DOHH2 (cell line): Measurements from ENCODE around the gene ABLIM1.

Experiments used
- H3F3A ChIP-seq: fragments of 200-600 bp; sonication (generic), shearing (Covaris generic); 2 replicates; pipeline ENCODE4 v1.6.0; 2016; ENCODE audit warnings: antibody characterized with exemption, mild to moderate bottlenecking; ENCODE audit not compliant: control insufficient read depth, insufficient read depth
- H3K27ac ChIP-seq: fragments of 200-600 bp; sonication (generic); 2 replicates; pipeline ENCODE4 v1.5.1; 2014; ENCODE audit warnings: low read depth, mild to moderate bottlenecking, low read length, moderate library complexity
- H3K27me3 ChIP-seq: fragments of 200-600 bp; sonication (generic); 2 replicates; pipeline ENCODE4 v1.6.1; 2014; ENCODE audit warnings: mild to moderate bottlenecking, low read length, mixed read lengths; ENCODE audit not compliant: control insufficient read depth
- H3K36me3 ChIP-seq: fragments of 200-600 bp; sonication (generic); 2 replicates; pipeline ENCODE4 v1.6.1; 2014; ENCODE audit warnings: mild to moderate bottlenecking, low read length, moderate library complexity, mixed read lengths; ENCODE audit not compliant: control insufficient read depth
- H3K4me1 ChIP-seq: fragments of 200-600 bp; sonication (generic); 2 replicates; pipeline ENCODE4 v1.6.1; 2014; ENCODE audit warnings: mild to moderate bottlenecking, low read length, mixed read lengths; ENCODE audit not compliant: control insufficient read depth
- H3K4me2 ChIP-seq: fragments of 200-600 bp; sonication (generic); 2 replicates; pipeline ENCODE4 v1.6.0; 2014; ENCODE audit warnings: mild to moderate bottlenecking, low read length, moderate library complexity
- H3K4me3 ChIP-seq: fragments of 200-600 bp; sonication (generic); 2 replicates; pipeline ENCODE4 v1.5.1; 2014; ENCODE audit warnings: mild to moderate bottlenecking, low read length, mixed read lengths
- H3K79me2 ChIP-seq: fragments of 200-600 bp; sonication (generic); 2 replicates; pipeline ENCODE4 v1.6.1; 2014; ENCODE audit warnings: mild to moderate bottlenecking, low read length, mixed read lengths; ENCODE audit not compliant: control insufficient read depth
- H3K9me2 ChIP-seq: fragments of 200-600 bp; sonication (generic); replicated peaks from 2 replicates; pipeline ENCODE4 v1.6.1; 2014; ENCODE audit warnings: mild to moderate bottlenecking, low read length, mixed read lengths; ENCODE audit not compliant: control insufficient read depth
- H3K9me3 ChIP-seq: fragments of 200-600 bp; sonication (generic); 2 replicates; pipeline ENCODE4 v1.6.1; 2014; ENCODE audit warnings: antibody characterized with exemption, low read length, mixed read lengths; ENCODE audit not compliant: control insufficient read depth, insufficient read depth
- H4K20me1 ChIP-seq: fragments of 200-600 bp; sonication (generic); 2 replicates; pipeline ENCODE4 v1.6.0; 2014; ENCODE audit warnings: low read depth, mild to moderate bottlenecking, antibody characterized with exemption, low read length, moderate library complexity; ENCODE audit not compliant: control insufficient read depth, insufficient read depth
- CTCF ChIP-seq: fragments of 200-600 bp; sonication (generic); IDR thresholded peaks from one replicate; pipeline ENCODE4 v1.5.1; 2014; ENCODE audit warnings: antibody characterized with exemption, mild to moderate bottlenecking, low read depth, low read length; ENCODE audit not compliant: poor library complexity, severe bottlenecking
- EZH2phosphoT487 ChIP-seq: fragments of 200-600 bp; sonication (generic); IDR thresholded peaks from 2 replicates; pipeline ENCODE4 v1.6.1; 2017; ENCODE audit warnings: borderline replicate concordance, mild to moderate bottlenecking, antibody characterized with exemption, low read length, moderate library complexity, mixed read lengths

The ABLIM1 gene

GRCh38 chr10:114429581-114430335 is 228.3 kb downstream of the ABLIM1 start:
- no peaks in the 10 kb centered on the region for H3K79me2 ChIP-seq
- no peaks in the 10 kb centered on the region for H3K4me1 ChIP-seq
- no peaks in the 10 kb centered on the region for H4K20me1 ChIP-seq
- H3K4me3 ChIP-seq = no peak overlapping the region
- peaks cover 6% of the 10 kb centered on the region for H3K36me3 ChIP-seq
- TF ChIP-seq CTCF (no peak), EZH2phosphoT487 (no peak)
- H3K27ac ChIP-seq = no peak overlapping the region
- H3K9me2 ChIP-seq = no peaks in the 10 kb centered on the region
- no peaks in the 10 kb centered on the region for H3K9me3 ChIP-seq
- no peak overlapping the region for H3K4me2 ChIP-seq
- no peaks in the 10 kb centered on the region for H3F3A ChIP-seq
- H3K27me3 ChIP-seq = no peaks in the 10 kb centered on the region

GRCh38 chr10:114427124-114427852 is 230.8 kb downstream of the ABLIM1 start:
- no peaks in the 10 kb centered on the region for H4K20me1 ChIP-seq
- H3K9me2 ChIP-seq = no peaks in the 10 kb centered on the region
- no peak overlapping the region for H3K4me2 ChIP-seq
- H3K27ac ChIP-seq = no peak overlapping the region
- no peaks in the 10 kb centered on the region for H3K79me2 ChIP-seq
- H3K27me3 ChIP-seq = no peaks in the 10 kb centered on the region
- TF ChIP-seq CTCF (no peak), EZH2phosphoT487 (no peak)
- H3K4me3 ChIP-seq = no peak overlapping the region
- no peaks in the 10 kb centered on the region for H3K9me3 ChIP-seq
- H3K4me1 ChIP-seq = no peaks in the 10 kb centered on the region
- H3F3A ChIP-seq = no peaks in the 10 kb centered on the region
- H3K36me3 ChIP-seq = no peaks in the 10 kb centered on the region

GRCh38 chr10:114426476-114426875 is 231.6 kb downstream of the ABLIM1 start:
- Histone ChIP-seq H3K4me2 (no peak overlapping the region), H3F3A (no peaks in the 10 kb centered on the region), H3K4me3 (no peak overlapping the region), H4K20me1 (no peaks in the 10 kb centered on the region), H3K9me2 (no peaks in the 10 kb centered on the region), H3K9me3 (no peaks in the 10 kb centered on the region), H3K27me3 (no peaks in the 10 kb centered on the region), H3K36me3 (no peaks in the 10 kb centered on the region), H3K4me1 (no peaks in the 10 kb centered on the region), H3K27ac (no peak overlapping the region), H3K79me2 (no peaks in the 10 kb centered on the region)
- no peak for TF ChIP-seq CTCF
- TF ChIP-seq EZH2phosphoT487 = no peak
